ENCODE measurements around the gene RPE. TPM values are rescaled to one million over a fixed set of nuclear protein-coding genes. Genes with fewer than 3 reads are reported as not detected.

The RPE gene
- total RNA-seq, 1 donor from 2014 or later: 49.6 TPM

Other genes with a start within 250 kb of the RPE start
- gene UNC80, start 230.8 kb upstream of the RPE start, total RNA-seq: 1.3 TPM
- 53.6 TPM for gene KANSL1L, start 168.8 kb downstream of the RPE start, total RNA-seq
- gene ACADL, start 222.8 kb downstream of the RPE start, total RNA-seq: 8.6 TPM

All from tongue (tissue), 1 donor.